Measurements from ENCODE around the gene SAMD4B. TPM values are rescaled to one million over a fixed set of nuclear protein-coding genes. Genes with fewer than 3 reads are reported as not detected.
A peak's percentile ranks its signal among the peaks of the same experiment; 100 is the strongest.

SAMD4B gene
- total RNA-seq, 6 experiments from 2014 or later: 107 to 133 (median 124) TPM

DNA sequence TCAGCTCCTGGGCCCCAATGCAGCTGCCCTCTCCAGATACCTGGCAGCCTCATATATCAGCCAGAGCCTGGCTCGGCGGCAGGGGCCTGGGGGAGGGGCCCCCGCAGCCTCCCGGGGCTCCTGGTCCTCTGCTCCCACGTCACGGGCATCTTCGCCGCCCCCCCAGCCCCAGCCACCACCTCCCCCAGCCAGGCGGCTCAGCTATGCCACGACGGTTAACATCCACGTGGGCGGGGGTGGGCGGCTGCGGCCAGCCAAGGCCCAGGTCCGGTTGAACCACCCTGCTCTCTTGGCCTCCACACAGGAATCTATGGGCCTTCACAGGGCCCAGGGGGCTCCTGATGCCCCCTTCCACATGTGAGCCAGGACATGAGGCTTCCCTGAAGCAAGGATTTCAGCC lies 82.7 kb downstream of the SAMD4B start:
- DNase-seq: no peak
- peaks cover 9% of the 10 kb centered on the region for H3K36me3 Mint-ChIP-seq (ENCODE audit: low read depth)
- H3K4me1 Mint-ChIP-seq (ENCODE audit: low read depth): peaks cover 15% of the 10 kb centered on the region
- H3K9me3 Mint-ChIP-seq: no peaks in the 10 kb centered on the region
- peaks cover 10% of the 10 kb centered on the region for H3K27me3 Mint-ChIP-seq (ENCODE audit: insufficient read depth)
- TF ChIP-seq, protein P1, sequence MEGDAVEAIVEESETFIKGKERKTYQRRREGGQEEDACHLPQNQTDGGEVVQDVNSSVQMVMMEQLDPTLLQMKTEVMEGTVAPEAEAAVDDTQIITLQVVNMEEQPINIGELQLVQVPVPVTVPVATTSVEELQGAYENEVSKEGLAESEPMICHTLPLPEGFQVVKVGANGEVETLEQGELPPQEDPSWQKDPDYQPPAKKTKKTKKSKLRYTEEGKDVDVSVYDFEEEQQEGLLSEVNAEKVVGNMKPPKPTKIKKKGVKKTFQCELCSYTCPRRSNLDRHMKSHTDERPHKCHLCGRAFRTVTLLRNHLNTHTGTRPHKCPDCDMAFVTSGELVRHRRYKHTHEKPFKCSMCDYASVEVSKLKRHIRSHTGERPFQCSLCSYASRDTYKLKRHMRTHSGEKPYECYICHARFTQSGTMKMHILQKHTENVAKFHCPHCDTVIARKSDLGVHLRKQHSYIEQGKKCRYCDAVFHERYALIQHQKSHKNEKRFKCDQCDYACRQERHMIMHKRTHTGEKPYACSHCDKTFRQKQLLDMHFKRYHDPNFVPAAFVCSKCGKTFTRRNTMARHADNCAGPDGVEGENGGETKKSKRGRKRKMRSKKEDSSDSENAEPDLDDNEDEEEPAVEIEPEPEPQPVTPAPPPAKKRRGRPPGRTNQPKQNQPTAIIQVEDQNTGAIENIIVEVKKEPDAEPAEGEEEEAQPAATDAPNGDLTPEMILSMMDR (IDR thresholded peaks at IDR 0.05): no peak
- H3K27ac Mint-ChIP-seq: no peak overlapping the region
- H3K4me3 Mint-ChIP-seq: no peak overlapping the region

DNA sequence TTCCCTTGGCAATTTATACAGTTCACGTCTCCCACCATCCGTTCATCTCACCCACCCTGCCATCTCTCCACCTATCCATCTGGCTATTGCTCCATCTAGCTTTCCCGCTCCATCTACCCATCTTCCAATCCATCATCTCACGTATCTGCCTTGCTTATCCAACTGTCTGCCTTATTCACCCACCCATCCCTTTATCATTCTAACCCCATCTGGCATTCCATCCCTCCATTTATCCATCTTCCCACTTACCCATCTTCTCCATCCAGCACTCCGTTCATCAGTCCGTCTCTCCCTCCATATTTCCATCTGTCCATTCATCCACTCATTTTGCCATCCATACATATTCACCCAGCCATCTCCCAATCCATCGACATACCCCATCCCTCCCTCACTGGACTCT lies 83.5 kb downstream of the SAMD4B start:
- DNase-seq: no peak
- TF ChIP-seq, protein P1 (IDR thresholded peaks at IDR 0.05): no peak
- H3K27me3 Mint-ChIP-seq (ENCODE audit: insufficient read depth): peaks cover 14% of the 10 kb centered on the region
- H3K4me1 Mint-ChIP-seq (ENCODE audit: low read depth): peaks cover 21% of the 10 kb centered on the region
- no peaks in the 10 kb centered on the region for H3K9me3 Mint-ChIP-seq
- H3K27ac Mint-ChIP-seq: no peak overlapping the region
- no peak overlapping the region for H3K4me3 Mint-ChIP-seq
- peaks cover 9% of the 10 kb centered on the region for H3K36me3 Mint-ChIP-seq (ENCODE audit: low read depth)

DNA sequence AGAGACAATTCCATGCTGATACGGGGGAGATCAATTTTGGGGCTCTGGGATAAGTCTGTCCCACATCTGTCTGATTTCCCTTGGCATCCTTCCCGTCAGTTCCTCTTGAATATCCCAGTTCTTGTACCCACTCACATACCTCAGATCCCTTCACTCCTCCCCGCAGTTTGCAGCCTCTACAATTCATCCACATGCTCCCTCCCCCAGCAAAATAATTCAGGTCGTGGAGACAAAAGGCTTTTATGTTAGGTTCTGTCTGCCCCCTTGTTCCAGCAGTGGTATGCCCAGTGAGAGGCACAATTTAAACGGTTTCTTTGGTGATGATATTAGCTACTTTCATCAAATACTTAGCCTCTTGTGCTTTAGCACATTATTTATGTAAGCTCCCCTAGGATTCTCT lies 83.9 kb downstream of the SAMD4B start:
- H3K4me1 Mint-ChIP-seq (ENCODE audit: low read depth): peaks cover 25% of the 10 kb centered on the region

DNA sequence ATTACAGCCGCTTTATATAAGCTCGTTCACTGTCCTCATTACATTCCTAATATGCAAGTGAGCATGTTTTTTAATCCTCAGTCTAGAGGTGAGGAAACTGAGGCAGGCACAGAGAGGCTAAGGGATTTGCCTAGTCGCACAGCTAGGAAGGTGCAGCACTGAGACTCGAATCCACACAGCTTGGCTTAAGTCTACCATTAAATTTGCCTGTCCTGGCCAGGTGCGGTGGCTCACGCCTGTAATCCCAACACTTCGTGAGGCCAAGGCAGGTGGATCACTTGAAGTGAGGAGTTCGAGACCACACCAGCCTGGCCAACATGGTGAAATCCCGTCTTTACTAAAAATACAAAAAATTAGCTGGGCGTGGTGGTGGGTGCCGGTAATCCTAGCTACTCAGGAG lies 85.5 kb downstream of the SAMD4B start:
- TF ChIP-seq, protein P1 (IDR thresholded peaks at IDR 0.05): no peak
- no peaks in the 10 kb centered on the region for H3K9me3 Mint-ChIP-seq
- peaks cover 14% of the 10 kb centered on the region for H3K27me3 Mint-ChIP-seq (ENCODE audit: insufficient read depth)
- H3K27ac Mint-ChIP-seq: peak overlapping the region; percentile 93
- H3K4me3 Mint-ChIP-seq: no peak overlapping the region
- H3K4me1 Mint-ChIP-seq (ENCODE audit: low read depth): peaks cover 25% of the 10 kb centered on the region
- DNase-seq: no peak
- H3K36me3 Mint-ChIP-seq (ENCODE audit: low read depth): peaks cover 13% of the 10 kb centered on the region

More for the DNA sequence above, 83.9 kb downstream of the SAMD4B start:
- DNase-seq: no peak
- H3K27me3 Mint-ChIP-seq (ENCODE audit: insufficient read depth): peaks cover 14% of the 10 kb centered on the region
- H3K36me3 Mint-ChIP-seq (ENCODE audit: low read depth): peaks cover 9% of the 10 kb centered on the region
- H3K27ac Mint-ChIP-seq: no peak overlapping the region
- H3K9me3 Mint-ChIP-seq: no peaks in the 10 kb centered on the region
- H3K4me3 Mint-ChIP-seq: no peak overlapping the region
- TF ChIP-seq, protein P1 (IDR thresholded peaks at IDR 0.05): no peak

DNA sequence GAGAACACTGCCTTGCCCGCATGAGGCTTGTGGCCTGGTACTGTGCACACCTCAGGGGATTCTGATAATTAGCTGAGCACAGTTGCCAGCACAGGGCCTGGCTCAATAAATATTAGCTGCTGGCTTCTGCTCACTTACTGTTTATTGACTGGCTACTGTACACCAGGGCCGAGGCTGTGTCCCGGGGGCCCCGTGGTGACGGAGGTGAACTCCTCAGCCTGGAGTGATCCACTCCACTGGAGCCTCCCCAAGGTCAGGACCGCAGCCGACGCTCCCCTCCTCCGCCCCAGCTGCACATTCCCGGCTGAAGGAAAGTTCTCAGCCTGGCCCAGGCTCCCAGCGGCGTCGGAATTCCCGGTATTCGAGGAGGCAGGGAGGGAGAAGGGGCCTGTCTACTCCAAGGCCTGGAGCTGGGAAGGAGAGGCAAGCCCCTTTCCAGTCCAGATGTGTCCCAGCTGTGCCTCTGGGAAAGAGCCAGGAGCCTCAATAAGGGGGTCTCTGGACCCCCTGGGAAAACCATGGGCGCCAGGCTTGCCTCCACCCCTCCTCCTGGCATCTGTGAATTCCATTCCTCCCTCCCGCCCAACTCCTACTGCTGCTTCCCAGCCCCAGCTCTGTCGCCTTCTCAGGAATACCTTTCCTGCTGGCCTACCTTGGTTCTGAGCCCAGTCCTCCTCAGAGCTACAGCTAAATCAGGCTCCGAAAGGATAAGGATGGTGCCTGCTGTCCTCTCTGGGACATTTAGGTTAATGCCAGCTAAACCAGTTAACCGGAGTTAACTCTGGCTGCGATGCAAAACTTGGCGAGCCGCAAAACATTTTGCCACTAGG lies 86.3 kb downstream of the SAMD4B start:
- TF ChIP-seq, protein P1 (IDR thresholded peaks at IDR 0.05): peak; percentile 13; the same call in 1 of the 2 replicates
- H3K4me1 Mint-ChIP-seq (ENCODE audit: low read depth): peaks cover 32% of the 10 kb centered on the region
- peaks cover 14% of the 10 kb centered on the region for H3K27me3 Mint-ChIP-seq (ENCODE audit: insufficient read depth)
- peak overlapping the region; percentile 93 for H3K27ac Mint-ChIP-seq
- DNase-seq: peak; percentile 67
- H3K4me3 Mint-ChIP-seq: peak overlapping the region; percentile 63
- peaks cover 21% of the 10 kb centered on the region for H3K36me3 Mint-ChIP-seq (ENCODE audit: low read depth)
- no peaks in the 10 kb centered on the region for H3K9me3 Mint-ChIP-seq

Measured in HFFc6 (cell line).